SU-DHL-6 (cell line): ENCODE results near the gene AMBP.

Experiments used
- H2AFZ ChIP-seq: fragments of 200-600 bp; sonication (generic); 2 replicates; pipeline ENCODE4 v1.6.1; 2014; ENCODE audit warnings: low read depth, mild to moderate bottlenecking, moderate library complexity, mixed read lengths, antibody characterized with exemption, low read length; ENCODE audit not compliant: severe bottlenecking
- H3F3A ChIP-seq: fragments of 200-600 bp; shearing (Covaris generic); 2 replicates; pipeline ENCODE4 v1.6.0; 2016; ENCODE audit warnings: antibody characterized with exemption, mild to moderate bottlenecking; ENCODE audit not compliant: insufficient read depth
- H3K27ac ChIP-seq: fragments of 200-600 bp; sonication (generic); 2 replicates; pipeline ENCODE4 v1.5.1; 2016; ENCODE audit warnings: low read depth, mild to moderate bottlenecking, low read length, moderate library complexity, mixed read lengths
- H3K27me3 ChIP-seq: fragments of 200-600 bp; sonication (generic), shearing (Covaris generic); 2 replicates; pipeline ENCODE4 v1.6.0; 2014; ENCODE audit warnings: mild to moderate bottlenecking, low read length
- H3K36me3 ChIP-seq: fragments of 200-600 bp; sonication (generic); 2 replicates; pipeline ENCODE4 v1.6.1; 2014; ENCODE audit warnings: mild to moderate bottlenecking, low read length, mixed read lengths
- H3K4me2 ChIP-seq: fragments of 300-600, 200-600 bp; shearing (Covaris generic), sonication (generic); 2 replicates; pipeline ENCODE4 v1.6.0; 2014; ENCODE audit warnings: low read length, low read depth, mild to moderate bottlenecking; ENCODE audit not compliant: poor library complexity, severe bottlenecking
- H3K4me3 ChIP-seq: fragments of 200-600 bp; sonication (generic); 2 replicates; pipeline ENCODE4 v1.5.1; 2014; ENCODE audit warnings: antibody characterized with exemption, low read length, mild to moderate bottlenecking, mixed read lengths; ENCODE audit not compliant: insufficient read depth, poor library complexity, severe bottlenecking
- H3K79me2 ChIP-seq: fragments of 200-600 bp; sonication (generic); 2 replicates; pipeline ENCODE4 v1.6.1; 2014; ENCODE audit warnings: mild to moderate bottlenecking, low read length, moderate library complexity; ENCODE audit not compliant: insufficient read depth
- H3K9ac ChIP-seq: fragments of 200-600 bp; sonication (generic); 2 replicates; pipeline ENCODE4 v1.7.0; 2014; ENCODE audit warnings: mild to moderate bottlenecking, low read length
- H3K9me2 ChIP-seq: fragments of 200-600 bp; sonication (generic); replicated peaks from 2 replicates; pipeline ENCODE4 v1.6.1; 2014; ENCODE audit warnings: low read length; ENCODE audit not compliant: insufficient read depth
- H3K9me3 ChIP-seq: fragments of 200-600 bp; sonication (generic); 2 replicates; pipeline ENCODE4 v1.6.1; 2014; ENCODE audit warnings: low read length, mixed read lengths; ENCODE audit not compliant: insufficient read depth
- H4K20me1 ChIP-seq: fragments of 200-600 bp; sonication (generic); 2 replicates; pipeline ENCODE4 v1.6.1; 2014; ENCODE audit warnings: low read depth, mild to moderate bottlenecking, antibody characterized with exemption, low read length, moderate library complexity, mixed read lengths
- CTCF ChIP-seq: fragments of 200-600 bp; sonication (generic); IDR thresholded peaks from one replicate; pipeline ENCODE4 v1.5.1; 2017; ENCODE audit warnings: antibody characterized with exemption, mild to moderate bottlenecking, low read length, moderate library complexity; ENCODE audit not compliant: insufficient read depth, poor library complexity, severe bottlenecking
- EZH2phosphoT487 ChIP-seq: fragments of 200-600 bp; sonication (generic), shearing (Covaris generic); conservative IDR thresholded peaks from 2 replicates; pipeline ENCODE4 v1.6.1; 2018; ENCODE audit warnings: mild to moderate bottlenecking, antibody characterized with exemption, low read length, moderate library complexity, mixed read lengths

AMBP gene

DNA sequence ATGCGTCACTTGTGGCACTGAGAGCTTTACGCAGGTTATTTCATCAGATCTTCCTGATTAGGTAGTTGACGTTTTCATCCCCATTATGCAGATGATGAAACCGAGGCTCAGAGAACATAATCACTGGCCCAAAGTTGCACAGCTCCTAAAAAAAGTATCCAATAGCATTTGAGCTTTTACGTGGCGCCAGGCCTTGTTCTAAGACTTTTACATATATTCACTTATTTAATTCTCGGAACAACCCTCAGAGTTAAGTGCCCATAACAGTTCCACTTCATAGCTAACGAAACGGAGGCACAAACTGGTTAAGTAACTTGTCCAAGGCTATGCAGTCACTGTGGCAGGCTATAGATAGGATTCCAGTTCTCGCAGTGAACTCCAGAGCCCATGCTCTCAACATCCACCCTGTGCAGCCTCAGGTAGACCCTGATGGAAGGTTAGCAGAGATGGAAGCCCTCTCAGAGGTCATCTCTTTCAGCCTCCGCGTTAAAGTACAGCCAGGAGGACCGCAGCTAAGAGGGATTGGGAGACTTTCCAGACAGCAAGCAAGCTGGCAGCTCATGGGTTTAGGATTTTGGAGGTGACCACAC lies 39.3 kb downstream of the AMBP start:
- H3K9me3 ChIP-seq, result no peaks in the 10 kb centered on the region

DNA sequence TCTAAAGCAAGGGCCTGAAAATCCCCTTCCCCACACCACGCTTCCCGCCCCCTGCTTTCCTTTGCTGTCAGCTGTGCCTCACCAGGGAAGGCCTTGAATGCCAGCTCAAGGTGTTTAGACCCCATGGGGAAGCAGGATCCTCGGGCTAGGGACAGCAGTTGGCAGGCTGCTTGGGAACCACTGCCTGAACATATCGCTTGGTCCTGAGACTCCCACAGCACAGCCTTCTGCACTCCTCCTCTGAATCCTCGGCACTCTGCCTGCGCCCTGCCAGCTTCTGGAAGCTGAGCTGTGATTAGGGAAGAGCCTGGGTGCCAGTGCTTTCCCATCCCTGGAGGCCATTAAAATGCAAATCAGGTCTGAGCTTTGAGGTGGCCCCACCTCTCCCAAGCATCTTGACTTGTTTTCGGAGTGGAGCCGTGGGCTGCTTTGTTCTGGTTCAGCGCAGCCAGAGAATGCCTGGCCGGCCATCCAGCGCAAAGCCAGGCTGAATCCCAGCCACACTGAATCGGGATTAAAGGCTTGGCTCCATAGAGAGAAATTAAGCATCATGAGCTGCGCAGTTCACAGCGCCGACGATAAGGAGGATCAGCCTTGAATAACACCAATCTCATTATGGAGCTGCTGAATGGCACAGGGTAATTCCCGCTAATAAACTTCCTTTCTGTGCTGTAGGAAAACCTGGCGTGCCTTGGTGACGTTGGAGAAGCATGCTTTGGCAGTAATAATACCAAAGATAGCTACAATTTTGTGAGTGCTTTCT lies 40.0 kb downstream of the AMBP start:
- Histone ChIP-seq H3K27ac (no peak overlapping the region), H3K4me3 (no peak overlapping the region), H3K9me3 (no peaks in the 10 kb centered on the region), H3K36me3 (no peaks in the 10 kb centered on the region), H3K27me3 (no peaks in the 10 kb centered on the region), H3K9me2 (no peaks in the 10 kb centered on the region), H3K4me2 (no peak overlapping the region), H3K79me2 (no peaks in the 10 kb centered on the region), H3K9ac (no peak overlapping the region), H3F3A (no peaks in the 10 kb centered on the region), H2AFZ (no peak overlapping the region), H4K20me1 (no peaks in the 10 kb centered on the region)
- no peak for TF ChIP-seq EZH2phosphoT487

More for the DNA sequence above, 39.3 kb downstream of the AMBP start:
- Histone ChIP-seq H3K4me3 (no peak overlapping the region), H3K4me2 (no peak overlapping the region), H4K20me1 (no peaks in the 10 kb centered on the region), H3F3A (no peaks in the 10 kb centered on the region), H3K27ac (no peak overlapping the region), H2AFZ (no peak overlapping the region), H3K36me3 (no peaks in the 10 kb centered on the region), H3K9ac (no peak overlapping the region), H3K9me2 (no peaks in the 10 kb centered on the region), H3K27me3 (no peaks in the 10 kb centered on the region), H3K79me2 (no peaks in the 10 kb centered on the region)
- no peak for TF ChIP-seq CTCF
- TF ChIP-seq EZH2phosphoT487, result no peak

GRCh38 chr9:114037249-114037648 lies 40.9 kb downstream of the AMBP start:
- no peak overlapping the region for H2AFZ ChIP-seq
- no peaks in the 10 kb centered on the region for H3K9me2 ChIP-seq
- H3K9me3 ChIP-seq, result no peaks in the 10 kb centered on the region
- no peak overlapping the region for H3K4me2 ChIP-seq
- H3K79me2 ChIP-seq, result no peaks in the 10 kb centered on the region
- H3K27ac ChIP-seq, result no peak overlapping the region
- H4K20me1 ChIP-seq, result no peaks in the 10 kb centered on the region
- no peaks in the 10 kb centered on the region for H3K27me3 ChIP-seq
- no peak overlapping the region for H3K9ac ChIP-seq
- H3K36me3 ChIP-seq, result no peaks in the 10 kb centered on the region
- H3F3A ChIP-seq, result no peaks in the 10 kb centered on the region
- TF ChIP-seq EZH2phosphoT487 (no peak), CTCF (no peak)
- H3K4me3 ChIP-seq, result no peak overlapping the region
